IMR-90 (cell line): ENCODE data around the gene MGAT1.

ENCODE experiments used
- CHD1 ChIP-seq: IDR thresholded peaks from 2 replicates; pipeline ENCODE4 v1.6.1; 2012; ENCODE audit warnings: low read depth, low read length, improper control_type of control experiment
- CTCF ChIP-seq: conservative IDR thresholded peaks from 2 replicates; pipeline ENCODE4 v1.5.1; 2012; ENCODE audit warnings: mild to moderate bottlenecking, low read depth, low read length, improper control_type of control experiment
- MAFK ChIP-seq: IDR thresholded peaks from 2 replicates; pipeline ENCODE4 v1.6.1; 2012; ENCODE audit warnings: low read depth, low read length, improper control_type of control experiment
- MAZ ChIP-seq: IDR thresholded peaks from 2 replicates; pipeline ENCODE4 v1.6.1; 2012; ENCODE audit warnings: low read depth, mild to moderate bottlenecking, low read length, improper control_type of control experiment, moderate library complexity, borderline replicate concordance
- NFE2L2 ChIP-seq: fragments of 150-350 bp; IDR thresholded peaks from 2 replicates; pipeline ENCODE4 v1.6.1; 2016; ENCODE audit warnings: low read depth, mild to moderate bottlenecking, low read length
- POLR2A ChIP-seq: IDR thresholded peaks from 2 replicates; pipeline ENCODE4 v1.6.1; 2012; ENCODE audit warnings: mild to moderate bottlenecking, low read depth, low read length
- RAD21 ChIP-seq: IDR thresholded peaks from 2 replicates; pipeline ENCODE4 v1.6.1; 2012; ENCODE audit warnings: low read length, improper control_type of control experiment
- RCOR1 ChIP-seq: IDR thresholded peaks from 2 replicates; pipeline ENCODE4 v1.6.1; 2012; ENCODE audit warnings: mild to moderate bottlenecking, low read length, improper control_type of control experiment; ENCODE audit not compliant: insufficient replicate concordance
- RFX5 ChIP-seq: IDR thresholded peaks from 2 replicates; pipeline ENCODE4 v1.8.0; 2012; ENCODE audit warnings: low read depth, mild to moderate bottlenecking, low read length, moderate library complexity
- USF2 ChIP-seq: fragments of 150-350 bp; IDR thresholded peaks from 2 replicates; pipeline ENCODE4 v1.6.1; 2017; ENCODE audit warnings: mild to moderate bottlenecking, antibody characterized with exemption, low read length, low read depth
- TF ChIP-seq, protein P1 (sequence below): fragments of 150-350 bp; IDR thresholded peaks from 2 replicates; pipeline ENCODE4 v1.6.1; 2016; ENCODE audit warnings: low read depth, mild to moderate bottlenecking, low read length, moderate library complexity, borderline replicate concordance

DNA sequence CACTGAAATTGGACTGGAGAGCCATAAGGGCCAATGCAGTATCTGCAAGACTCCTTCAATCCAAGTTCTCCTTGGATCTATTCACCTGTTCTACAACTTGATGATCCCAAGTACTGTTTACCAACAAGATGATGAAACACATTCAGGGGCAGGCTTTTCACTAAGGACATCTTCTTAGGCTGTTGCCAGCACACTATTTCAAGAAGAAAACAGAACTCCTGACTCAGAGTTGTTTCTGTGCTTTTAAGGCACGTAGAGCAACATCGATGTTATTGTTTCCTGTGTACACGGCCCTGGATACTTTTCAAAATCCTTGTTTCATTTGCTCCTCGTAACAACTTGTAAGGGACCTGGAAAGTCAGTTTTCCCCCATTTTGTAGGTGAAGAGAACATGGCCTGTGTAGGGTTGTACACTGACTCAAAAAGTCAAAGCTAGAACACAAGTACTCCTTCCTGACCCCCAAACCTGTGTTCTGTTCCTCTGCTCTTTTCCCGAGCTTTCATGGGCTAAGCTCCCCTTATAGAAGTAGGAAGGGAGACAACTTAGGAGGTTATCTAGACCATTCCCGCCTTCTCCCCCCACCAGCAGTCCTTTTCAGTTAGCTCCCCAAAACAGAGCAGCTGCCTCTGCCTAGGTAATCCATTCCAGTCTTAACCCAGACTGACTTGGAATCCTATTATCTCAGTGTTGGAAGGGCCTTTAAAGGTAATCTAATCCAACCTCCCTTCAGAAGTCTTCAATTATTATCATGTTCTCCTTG lies 5.2 kb upstream of the MGAT1 start:
- TF ChIP-seq CTCF: no peak
- TF ChIP-seq POLR2A: no peak
- TF ChIP-seq RAD21: no peak
- TF ChIP-seq, protein P1, sequence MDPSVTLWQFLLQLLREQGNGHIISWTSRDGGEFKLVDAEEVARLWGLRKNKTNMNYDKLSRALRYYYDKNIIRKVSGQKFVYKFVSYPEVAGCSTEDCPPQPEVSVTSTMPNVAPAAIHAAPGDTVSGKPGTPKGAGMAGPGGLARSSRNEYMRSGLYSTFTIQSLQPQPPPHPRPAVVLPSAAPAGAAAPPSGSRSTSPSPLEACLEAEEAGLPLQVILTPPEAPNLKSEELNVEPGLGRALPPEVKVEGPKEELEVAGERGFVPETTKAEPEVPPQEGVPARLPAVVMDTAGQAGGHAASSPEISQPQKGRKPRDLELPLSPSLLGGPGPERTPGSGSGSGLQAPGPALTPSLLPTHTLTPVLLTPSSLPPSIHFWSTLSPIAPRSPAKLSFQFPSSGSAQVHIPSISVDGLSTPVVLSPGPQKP: no peak
- TF ChIP-seq RFX5: no peak
- TF ChIP-seq USF2: no peak
- TF ChIP-seq MAFK: no peak
- TF ChIP-seq NFE2L2: no peak
- no peak for TF ChIP-seq MAZ
- no peak for TF ChIP-seq CHD1
- no peak for TF ChIP-seq RCOR1
